VCaP (cell line): ENCODE data around the gene IQCE.

Source experiments
- H3K27ac ChIP-seq: fragments of 450-650 bp; 2 replicates; pipeline ENCODE4 v1.5.1; 2017
- CTCF ChIP-seq: fragments of 450-650 bp; conservative IDR thresholded peaks from 2 replicates; pipeline ENCODE4 v1.5.1; 2017; ENCODE audit warnings: mild to moderate bottlenecking, moderate library complexity

IQCE gene

GRCh38 chr7:2537981-2538851 is 20.6 kb upstream of the IQCE start:
- no peak for TF ChIP-seq CTCF
- H3K27ac ChIP-seq = no peak overlapping the region

DNA sequence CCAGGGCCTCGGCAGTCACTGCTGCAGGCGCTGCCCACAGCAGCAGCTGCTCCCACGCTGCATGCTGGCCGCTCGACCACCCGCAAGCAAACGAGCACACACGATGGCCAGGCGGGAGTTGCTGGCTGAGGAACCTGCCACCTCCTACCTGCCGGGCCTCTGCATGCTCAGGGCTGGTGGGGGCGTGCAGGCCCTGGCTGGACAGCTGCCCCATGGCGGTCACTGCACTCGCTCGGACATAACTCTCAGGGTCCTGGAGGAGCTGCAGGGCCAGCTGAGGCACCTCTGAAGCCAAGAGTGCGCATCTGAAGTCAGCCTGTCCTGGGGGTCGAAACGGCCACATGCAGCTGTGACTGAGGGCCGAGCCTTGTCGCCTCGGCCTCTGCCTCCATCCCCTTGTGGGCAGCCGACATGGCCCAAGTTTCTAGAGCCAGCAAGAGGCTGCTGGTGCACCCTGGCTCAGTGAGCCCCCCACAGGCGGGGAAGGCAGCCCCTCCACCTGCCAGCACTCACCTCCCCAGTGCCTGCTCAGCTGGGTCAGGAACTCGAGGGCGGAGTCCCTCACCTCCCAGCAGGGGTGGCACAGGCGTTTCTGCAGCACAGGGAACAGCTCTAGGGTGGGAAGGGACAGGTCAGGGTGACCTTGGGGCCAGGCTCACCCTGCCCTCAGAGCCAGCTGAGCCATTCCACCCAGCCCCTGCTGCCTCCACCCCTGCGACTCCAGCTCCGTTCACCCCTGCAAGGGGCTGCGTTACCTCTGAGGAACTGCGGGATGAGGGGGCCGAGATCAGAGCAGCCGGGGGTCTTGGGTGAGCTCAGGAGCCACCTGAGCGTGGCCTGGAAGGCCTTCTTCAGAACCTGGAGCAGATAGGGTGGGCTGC is 19.5 kb upstream of the IQCE start:
- no peak for TF ChIP-seq CTCF
- no peak overlapping the region for H3K27ac ChIP-seq

- no peak for TF ChIP-seq CTCF
- H3K27ac ChIP-seq = no peak overlapping the region
These were observed 18.6 kb upstream of the IQCE start for GRCh38 chr7:2540133-2540532.

DNA sequence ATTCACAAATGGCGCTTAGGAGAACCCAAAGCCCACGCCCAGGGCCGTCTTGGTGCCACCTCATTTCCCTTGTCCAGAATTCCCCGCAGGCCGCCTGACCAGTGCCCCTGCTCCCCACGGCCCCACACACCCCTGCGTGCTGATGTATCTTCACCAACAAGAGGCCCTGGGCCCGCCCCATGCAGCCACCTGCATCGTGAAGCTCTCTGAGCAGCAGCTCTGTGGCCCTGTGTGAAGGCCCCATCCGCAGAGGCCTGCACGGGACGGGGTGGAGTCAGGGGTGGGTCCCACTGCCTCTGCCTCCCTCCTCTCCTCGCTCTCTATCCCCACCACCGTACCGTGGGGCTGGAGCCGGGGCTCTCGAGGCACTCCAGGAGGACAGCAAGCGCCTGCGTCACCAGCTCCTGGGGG is 18.1 kb upstream of the IQCE start:
- H3K27ac ChIP-seq = no peak overlapping the region
- TF ChIP-seq CTCF = no peak

- TF ChIP-seq CTCF = no peak
- H3K27ac ChIP-seq = no peak overlapping the region
These were observed 17.3 kb upstream of the IQCE start for GRCh38 chr7:2541291-2542010.

GRCh38 chr7:2542011-2542915 is 16.5 kb upstream of the IQCE start:
- H3K27ac ChIP-seq = no peak overlapping the region
- TF ChIP-seq CTCF = no peak
